ENCODE data around the gene RDH12.

RDH12 gene

DNA sequence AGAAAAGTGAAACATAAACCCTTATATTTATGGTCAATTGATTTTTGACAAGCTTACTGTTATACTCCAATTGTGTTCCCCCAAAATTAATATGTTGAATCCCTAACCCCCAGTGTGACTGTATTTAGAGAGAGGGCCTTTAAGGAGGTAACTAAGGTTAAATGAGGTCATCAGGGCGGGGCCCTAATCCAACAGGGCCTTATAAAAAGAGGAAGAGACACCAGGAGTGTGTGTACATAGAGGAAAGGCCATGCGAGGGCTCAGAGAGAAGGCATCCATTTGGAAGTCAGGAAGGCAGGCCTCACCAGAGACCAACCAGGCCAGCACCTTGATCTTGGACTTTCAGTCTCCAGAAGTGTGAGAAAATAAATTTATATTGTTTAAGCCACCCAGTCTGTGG lies 20.7 kb upstream of the RDH12 start:
- peak; percentile 87; the same call in 1 of the 2 replicates for TF ChIP-seq SPI1 (IDR thresholded peaks at IDR 0.05; ENCODE audit: borderline replicate concordance, low read depth)
- TF ChIP-seq POLR2AphosphoS5 (IDR thresholded peaks at IDR 0.05; ENCODE audit: low read depth): no peak
- no peak for TF ChIP-seq GABPA (IDR thresholded peaks at IDR 0.05; ENCODE audit: low read depth)
- TF ChIP-seq, protein P1, sequence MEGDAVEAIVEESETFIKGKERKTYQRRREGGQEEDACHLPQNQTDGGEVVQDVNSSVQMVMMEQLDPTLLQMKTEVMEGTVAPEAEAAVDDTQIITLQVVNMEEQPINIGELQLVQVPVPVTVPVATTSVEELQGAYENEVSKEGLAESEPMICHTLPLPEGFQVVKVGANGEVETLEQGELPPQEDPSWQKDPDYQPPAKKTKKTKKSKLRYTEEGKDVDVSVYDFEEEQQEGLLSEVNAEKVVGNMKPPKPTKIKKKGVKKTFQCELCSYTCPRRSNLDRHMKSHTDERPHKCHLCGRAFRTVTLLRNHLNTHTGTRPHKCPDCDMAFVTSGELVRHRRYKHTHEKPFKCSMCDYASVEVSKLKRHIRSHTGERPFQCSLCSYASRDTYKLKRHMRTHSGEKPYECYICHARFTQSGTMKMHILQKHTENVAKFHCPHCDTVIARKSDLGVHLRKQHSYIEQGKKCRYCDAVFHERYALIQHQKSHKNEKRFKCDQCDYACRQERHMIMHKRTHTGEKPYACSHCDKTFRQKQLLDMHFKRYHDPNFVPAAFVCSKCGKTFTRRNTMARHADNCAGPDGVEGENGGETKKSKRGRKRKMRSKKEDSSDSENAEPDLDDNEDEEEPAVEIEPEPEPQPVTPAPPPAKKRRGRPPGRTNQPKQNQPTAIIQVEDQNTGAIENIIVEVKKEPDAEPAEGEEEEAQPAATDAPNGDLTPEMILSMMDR (IDR thresholded peaks at IDR 0.05; ENCODE audit: insufficient read depth, low read length): no peak
- TF ChIP-seq, protein P2, sequence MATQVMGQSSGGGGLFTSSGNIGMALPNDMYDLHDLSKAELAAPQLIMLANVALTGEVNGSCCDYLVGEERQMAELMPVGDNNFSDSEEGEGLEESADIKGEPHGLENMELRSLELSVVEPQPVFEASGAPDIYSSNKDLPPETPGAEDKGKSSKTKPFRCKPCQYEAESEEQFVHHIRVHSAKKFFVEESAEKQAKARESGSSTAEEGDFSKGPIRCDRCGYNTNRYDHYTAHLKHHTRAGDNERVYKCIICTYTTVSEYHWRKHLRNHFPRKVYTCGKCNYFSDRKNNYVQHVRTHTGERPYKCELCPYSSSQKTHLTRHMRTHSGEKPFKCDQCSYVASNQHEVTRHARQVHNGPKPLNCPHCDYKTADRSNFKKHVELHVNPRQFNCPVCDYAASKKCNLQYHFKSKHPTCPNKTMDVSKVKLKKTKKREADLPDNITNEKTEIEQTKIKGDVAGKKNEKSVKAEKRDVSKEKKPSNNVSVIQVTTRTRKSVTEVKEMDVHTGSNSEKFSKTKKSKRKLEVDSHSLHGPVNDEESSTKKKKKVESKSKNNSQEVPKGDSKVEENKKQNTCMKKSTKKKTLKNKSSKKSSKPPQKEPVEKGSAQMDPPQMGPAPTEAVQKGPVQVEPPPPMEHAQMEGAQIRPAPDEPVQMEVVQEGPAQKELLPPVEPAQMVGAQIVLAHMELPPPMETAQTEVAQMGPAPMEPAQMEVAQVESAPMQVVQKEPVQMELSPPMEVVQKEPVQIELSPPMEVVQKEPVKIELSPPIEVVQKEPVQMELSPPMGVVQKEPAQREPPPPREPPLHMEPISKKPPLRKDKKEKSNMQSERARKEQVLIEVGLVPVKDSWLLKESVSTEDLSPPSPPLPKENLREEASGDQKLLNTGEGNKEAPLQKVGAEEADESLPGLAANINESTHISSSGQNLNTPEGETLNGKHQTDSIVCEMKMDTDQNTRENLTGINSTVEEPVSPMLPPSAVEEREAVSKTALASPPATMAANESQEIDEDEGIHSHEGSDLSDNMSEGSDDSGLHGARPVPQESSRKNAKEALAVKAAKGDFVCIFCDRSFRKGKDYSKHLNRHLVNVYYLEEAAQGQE (IDR thresholded peaks at IDR 0.05; ENCODE audit: insufficient replicate concordance, low read depth): no peak
- Histone ChIP-seq H3K27me3 (ENCODE audit: insufficient read depth, poor library complexity, severe bottlenecking) (no peaks in the 10 kb centered on the region), H3K4me3 (replicated peaks; ENCODE audit: insufficient read depth, low read length) (no peak overlapping the region), H3K27ac (replicated peaks) (peak overlapping the region; percentile 55)
- peak in 1 of 2 experiments; percentile 61 for DNase-seq (ENCODE audit: low read depth in 1 of 2, low spot score in 1 of 2)

DNA sequence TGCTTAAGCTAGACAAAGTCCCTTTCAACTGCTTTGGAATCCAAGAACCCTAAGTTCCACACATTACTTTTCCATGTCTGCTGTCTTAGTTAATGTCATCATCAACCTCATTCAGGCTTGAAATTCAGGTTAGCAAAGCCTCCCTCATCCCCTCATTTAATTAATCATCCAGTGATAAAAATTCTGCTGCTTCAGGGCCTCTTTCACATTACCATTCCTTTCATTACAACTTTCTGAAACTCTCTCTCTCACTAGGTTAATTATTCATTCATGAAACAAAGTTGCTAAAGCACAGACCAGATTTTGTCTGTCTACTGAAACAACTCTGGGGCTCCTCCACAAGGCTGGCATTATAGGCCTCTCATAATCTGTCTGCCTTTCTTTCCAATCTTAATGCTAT lies 17.8 kb upstream of the RDH12 start:
- no peak overlapping the region for H3K4me3 ChIP-seq (replicated peaks; ENCODE audit: insufficient read depth, low read length)
- no peak for DNase-seq (ENCODE audit: low read depth in 1 of 2, low spot score in 1 of 2)
- H3K27ac ChIP-seq (replicated peaks): no peak overlapping the region
- no peak for TF ChIP-seq SPI1 (IDR thresholded peaks at IDR 0.05; ENCODE audit: borderline replicate concordance, low read depth)
- TF ChIP-seq GABPA (IDR thresholded peaks at IDR 0.05; ENCODE audit: low read depth): no peak
- no peak for TF ChIP-seq POLR2AphosphoS5 (IDR thresholded peaks at IDR 0.05; ENCODE audit: low read depth)
- TF ChIP-seq, protein P2 (IDR thresholded peaks at IDR 0.05; ENCODE audit: insufficient replicate concordance, low read depth): no peak
- TF ChIP-seq, protein P1 (IDR thresholded peaks at IDR 0.05; ENCODE audit: insufficient read depth, low read length): no peak
- no peaks in the 10 kb centered on the region for H3K27me3 ChIP-seq (ENCODE audit: insufficient read depth, poor library complexity, severe bottlenecking)

DNA sequence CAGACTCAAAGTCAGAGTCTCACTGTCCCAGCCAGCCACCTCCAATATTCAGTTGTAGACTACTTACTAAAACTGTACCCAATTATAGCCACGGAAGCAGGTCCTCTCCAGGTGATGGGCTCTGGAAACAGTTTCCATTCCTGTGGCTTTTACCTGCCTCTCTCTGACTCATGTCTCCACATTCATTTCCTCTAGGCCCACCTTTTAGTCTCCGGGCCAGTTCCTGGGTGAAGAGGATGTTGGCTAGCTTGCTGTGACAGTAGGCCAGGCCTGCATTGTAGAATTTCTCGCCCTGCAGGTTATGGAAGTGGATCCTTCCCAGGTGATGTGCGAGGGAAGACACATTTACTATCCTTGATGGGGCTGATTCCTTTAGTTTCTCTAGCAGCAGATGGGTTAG lies 11.7 kb upstream of the RDH12 start:
- no peaks in the 10 kb centered on the region for H3K27me3 ChIP-seq (ENCODE audit: insufficient read depth, poor library complexity, severe bottlenecking)
- TF ChIP-seq, protein P1 (IDR thresholded peaks at IDR 0.05; ENCODE audit: insufficient read depth, low read length): no peak
- TF ChIP-seq GABPA (IDR thresholded peaks at IDR 0.05; ENCODE audit: low read depth) (no peak), POLR2AphosphoS5 (IDR thresholded peaks at IDR 0.05; ENCODE audit: low read depth) (no peak), SPI1 (IDR thresholded peaks at IDR 0.05; ENCODE audit: borderline replicate concordance, low read depth) (no peak)
- TF ChIP-seq, protein P2 (IDR thresholded peaks at IDR 0.05; ENCODE audit: insufficient replicate concordance, low read depth): no peak
- H3K4me3 ChIP-seq (replicated peaks; ENCODE audit: insufficient read depth, low read length): no peak overlapping the region
- H3K27ac ChIP-seq (replicated peaks): no peak overlapping the region
- DNase-seq (ENCODE audit: low read depth in 1 of 2, low spot score in 1 of 2): no peak
